ENCODE results near the gene NCAPG2.

DNA sequence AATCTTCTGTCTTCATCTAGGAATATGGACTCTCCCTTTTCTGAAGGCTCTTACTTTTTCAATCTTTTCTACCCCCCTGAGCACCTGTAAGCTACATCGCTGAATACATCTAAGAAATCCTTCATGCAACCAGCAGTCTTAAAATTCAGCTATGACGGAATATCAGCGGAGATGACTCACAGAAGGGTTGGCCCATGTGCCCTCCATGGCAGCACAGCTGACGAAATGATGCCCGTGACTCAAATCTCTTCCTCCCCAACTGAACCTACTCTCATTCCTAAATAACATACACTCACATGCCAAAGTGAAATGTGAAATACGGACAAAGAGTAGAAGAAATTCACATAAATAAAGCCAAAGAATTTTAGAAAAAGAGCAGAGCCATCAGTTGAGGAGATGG is 30.3 kb upstream of the NCAPG2 start:
- TF ChIP-seq POLR2A (IDR thresholded peaks at IDR 0.05) (no peak), EP300 (IDR thresholded peaks at IDR 0.05) (no peak)
- TF ChIP-seq, protein P1, sequence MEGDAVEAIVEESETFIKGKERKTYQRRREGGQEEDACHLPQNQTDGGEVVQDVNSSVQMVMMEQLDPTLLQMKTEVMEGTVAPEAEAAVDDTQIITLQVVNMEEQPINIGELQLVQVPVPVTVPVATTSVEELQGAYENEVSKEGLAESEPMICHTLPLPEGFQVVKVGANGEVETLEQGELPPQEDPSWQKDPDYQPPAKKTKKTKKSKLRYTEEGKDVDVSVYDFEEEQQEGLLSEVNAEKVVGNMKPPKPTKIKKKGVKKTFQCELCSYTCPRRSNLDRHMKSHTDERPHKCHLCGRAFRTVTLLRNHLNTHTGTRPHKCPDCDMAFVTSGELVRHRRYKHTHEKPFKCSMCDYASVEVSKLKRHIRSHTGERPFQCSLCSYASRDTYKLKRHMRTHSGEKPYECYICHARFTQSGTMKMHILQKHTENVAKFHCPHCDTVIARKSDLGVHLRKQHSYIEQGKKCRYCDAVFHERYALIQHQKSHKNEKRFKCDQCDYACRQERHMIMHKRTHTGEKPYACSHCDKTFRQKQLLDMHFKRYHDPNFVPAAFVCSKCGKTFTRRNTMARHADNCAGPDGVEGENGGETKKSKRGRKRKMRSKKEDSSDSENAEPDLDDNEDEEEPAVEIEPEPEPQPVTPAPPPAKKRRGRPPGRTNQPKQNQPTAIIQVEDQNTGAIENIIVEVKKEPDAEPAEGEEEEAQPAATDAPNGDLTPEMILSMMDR (IDR thresholded peaks at IDR 0.05), result no peak
